Tibial nerve (tissue), 4 donors: ENCODE results near the gene MRNIP.

Experiments used
- EP300 ChIP-seq, 2 donors: sonication (generic); formaldehyde crosslinking; IDR thresholded peaks; one replicate each; pipeline ENCODE4 v1.6.1; 2017; ENCODE audit warnings: antibody characterized with exemption in 2 of 2, mild to moderate bottlenecking in 1 of 2
- POLR2A ChIP-seq, 2 donors: fragments of 450-650 bp; IDR thresholded peaks; one replicate each; pipeline ENCODE4 v1.6.1; 2017; ENCODE audit warnings: antibody characterized with exemption in 2 of 2, mild to moderate bottlenecking in 2 of 2, moderate library complexity in 2 of 2
- TF ChIP-seq, protein P1 (sequence below), 5 experiments: fragments of 200-600 bp in 3 of 5; fragments of 450-650 bp in 2 of 5; sonication (generic) in 3 of 5; IDR thresholded peaks; one replicate each; pipeline ENCODE4 v1.5.1; 2016 to 2019; ENCODE audit warnings: antibody characterized with exemption in 5 of 5, mild to moderate bottlenecking in 3 of 5, moderate library complexity in 2 of 5

DNA sequence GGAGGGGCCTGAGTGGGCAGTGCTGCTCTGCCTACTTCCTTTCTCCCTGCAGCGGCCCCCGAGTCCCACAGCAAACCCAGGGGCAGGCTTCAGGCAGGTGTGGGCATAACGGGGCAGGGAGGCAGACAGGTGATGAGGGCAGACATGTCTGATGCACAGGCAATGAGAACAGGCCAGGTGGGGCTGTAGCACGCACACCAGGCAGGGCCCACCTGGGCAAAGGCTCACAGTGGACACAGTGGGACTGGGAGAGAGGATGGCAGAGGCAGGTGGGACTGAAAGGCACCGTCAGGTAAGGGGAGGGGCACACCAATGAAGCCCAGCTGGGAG is 59.0 kb downstream of the MRNIP start:
- TF ChIP-seq POLR2A (IDR thresholded peaks at IDR 0.05) (no peak), EP300 (IDR thresholded peaks at IDR 0.05) (no peak)
- TF ChIP-seq, protein P1, sequence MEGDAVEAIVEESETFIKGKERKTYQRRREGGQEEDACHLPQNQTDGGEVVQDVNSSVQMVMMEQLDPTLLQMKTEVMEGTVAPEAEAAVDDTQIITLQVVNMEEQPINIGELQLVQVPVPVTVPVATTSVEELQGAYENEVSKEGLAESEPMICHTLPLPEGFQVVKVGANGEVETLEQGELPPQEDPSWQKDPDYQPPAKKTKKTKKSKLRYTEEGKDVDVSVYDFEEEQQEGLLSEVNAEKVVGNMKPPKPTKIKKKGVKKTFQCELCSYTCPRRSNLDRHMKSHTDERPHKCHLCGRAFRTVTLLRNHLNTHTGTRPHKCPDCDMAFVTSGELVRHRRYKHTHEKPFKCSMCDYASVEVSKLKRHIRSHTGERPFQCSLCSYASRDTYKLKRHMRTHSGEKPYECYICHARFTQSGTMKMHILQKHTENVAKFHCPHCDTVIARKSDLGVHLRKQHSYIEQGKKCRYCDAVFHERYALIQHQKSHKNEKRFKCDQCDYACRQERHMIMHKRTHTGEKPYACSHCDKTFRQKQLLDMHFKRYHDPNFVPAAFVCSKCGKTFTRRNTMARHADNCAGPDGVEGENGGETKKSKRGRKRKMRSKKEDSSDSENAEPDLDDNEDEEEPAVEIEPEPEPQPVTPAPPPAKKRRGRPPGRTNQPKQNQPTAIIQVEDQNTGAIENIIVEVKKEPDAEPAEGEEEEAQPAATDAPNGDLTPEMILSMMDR (IDR thresholded peaks at IDR 0.05): no peak
